AG04450 (cell line): Measurements from ENCODE around the gene GAD1. TPM values are rescaled to one million over a fixed set of nuclear protein-coding genes. Genes with fewer than 3 reads are reported as not detected.

ENCODE experiments used
- CTCF ChIA-PET: fragments of 300-600, 350-600 bp; formaldehyde crosslinking; extraction: SDS; loops from one replicate; lab custom pipeline; 2022; ENCODE audit warnings: antibody characterized with exemption, inconsistent platforms; lab: Charles Lee
- POLR2A ChIA-PET: fragments of 350-600 bp; formaldehyde crosslinking; extraction: SDS; loops from one replicate; lab custom pipeline; 2021; ENCODE audit warnings: antibody characterized with exemption, inconsistent platforms; lab: Yijun Ruan, JAX
- DNase-seq: peaks from one replicate; pipeline ENCODE4 v3.0.0-alpha.2; 2011; ENCODE audit warnings: low read depth, low spot score
- H3K27ac ChIP-seq: one replicate; pipeline ENCODE4 v1.5.1; 2012; ENCODE audit warnings: low read depth, low read length, control low read depth
- H3K27me3 ChIP-seq: one replicate; pipeline ENCODE4 v1.6.0; 2012; ENCODE audit warnings: low read length; ENCODE audit not compliant: control insufficient read depth, insufficient read depth
- H3K4me3 ChIP-seq: 2 replicates; pipeline ENCODE4 v1.5.1; 2011; ENCODE audit warnings: mild to moderate bottlenecking, low read depth, low read length, control low read depth
- H3K9me3 ChIP-seq: 2 replicates; pipeline ENCODE4 v1.5.1; 2012; ENCODE audit warnings: low read length; ENCODE audit not compliant: control insufficient read depth, insufficient read depth
- polyA plus RNA-seq: library from polyadenylated mRNA; depleted of rRNA; stranded (reverse); fragments of >200 nt; gene quantifications from 2 replicates; pipeline ENCODE4 v1.2.3, GENCODE V29; 2011
- TF ChIP-seq, protein P1 (sequence below): IDR thresholded peaks from 2 replicates; pipeline ENCODE4 v1.5.1; 2011; ENCODE audit warnings: low read depth, low read length, control low read depth, inconsistent platforms

Gene GAD1
- polyA plus RNA-seq, 1 experiment: not detected

DNA sequence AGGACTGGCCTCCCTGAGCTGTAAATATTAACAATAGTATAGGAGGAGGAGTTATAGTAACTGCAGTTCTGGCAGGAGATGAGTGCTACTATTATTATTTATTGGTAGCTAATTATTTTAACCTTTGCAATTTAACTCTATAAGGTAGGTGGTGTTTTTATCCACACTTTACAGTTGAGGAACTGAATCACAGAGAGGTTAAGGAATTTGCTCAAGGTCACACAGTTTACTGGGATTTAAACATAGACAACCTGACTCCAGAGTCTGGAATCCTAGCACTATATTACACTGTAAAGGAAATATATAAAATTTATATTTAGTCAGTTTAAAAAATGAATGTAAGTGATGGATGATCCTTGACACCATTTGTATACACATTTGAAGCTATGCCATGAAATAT lies 44.4 kb upstream of the GAD1 start:
- CTCF ChIA-PET: interaction anchor here (1.2 to 2.8 kb wide), 2 partner anchors 344 to 363 kb away, joined by 3 to 11 read pairs; no protein-coding TSS in a partner anchor

DNA sequence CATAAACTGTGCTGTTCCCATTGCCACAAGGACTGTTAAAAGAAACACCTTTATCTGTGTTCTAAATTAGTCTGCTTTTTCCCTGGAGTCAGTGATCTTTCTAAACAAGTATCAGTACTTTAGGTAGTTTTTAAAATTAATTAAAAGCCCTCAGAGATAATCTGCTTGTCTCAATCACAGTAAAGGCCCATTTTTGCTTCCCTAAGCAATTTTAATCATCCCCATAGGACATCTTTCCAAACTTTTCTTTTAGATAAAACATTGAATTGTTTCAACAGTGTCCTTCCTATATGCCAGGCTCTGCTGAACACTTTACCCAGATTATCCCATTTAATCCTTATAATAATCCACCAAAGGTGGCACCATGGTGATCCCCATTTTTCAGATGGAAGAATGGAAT lies 42.6 kb upstream of the GAD1 start:
- Histone ChIP-seq H3K4me3 (no peak overlapping the region), H3K9me3 (no peaks in the 10 kb centered on the region; the same call in 1 of the 2 replicates), H3K27me3 (peaks cover 11% of the 10 kb centered on the region), H3K27ac (no peak overlapping the region)
- ChIA-PET CTCF (no interaction called here), POLR2A (interaction anchor here (0.6 kb wide), 1 partner anchor 405 kb away, joined by 4 read pairs; no protein-coding TSS in a partner anchor)
- TF ChIP-seq, protein P1, sequence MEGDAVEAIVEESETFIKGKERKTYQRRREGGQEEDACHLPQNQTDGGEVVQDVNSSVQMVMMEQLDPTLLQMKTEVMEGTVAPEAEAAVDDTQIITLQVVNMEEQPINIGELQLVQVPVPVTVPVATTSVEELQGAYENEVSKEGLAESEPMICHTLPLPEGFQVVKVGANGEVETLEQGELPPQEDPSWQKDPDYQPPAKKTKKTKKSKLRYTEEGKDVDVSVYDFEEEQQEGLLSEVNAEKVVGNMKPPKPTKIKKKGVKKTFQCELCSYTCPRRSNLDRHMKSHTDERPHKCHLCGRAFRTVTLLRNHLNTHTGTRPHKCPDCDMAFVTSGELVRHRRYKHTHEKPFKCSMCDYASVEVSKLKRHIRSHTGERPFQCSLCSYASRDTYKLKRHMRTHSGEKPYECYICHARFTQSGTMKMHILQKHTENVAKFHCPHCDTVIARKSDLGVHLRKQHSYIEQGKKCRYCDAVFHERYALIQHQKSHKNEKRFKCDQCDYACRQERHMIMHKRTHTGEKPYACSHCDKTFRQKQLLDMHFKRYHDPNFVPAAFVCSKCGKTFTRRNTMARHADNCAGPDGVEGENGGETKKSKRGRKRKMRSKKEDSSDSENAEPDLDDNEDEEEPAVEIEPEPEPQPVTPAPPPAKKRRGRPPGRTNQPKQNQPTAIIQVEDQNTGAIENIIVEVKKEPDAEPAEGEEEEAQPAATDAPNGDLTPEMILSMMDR: no peak
- DNase-seq: no peak

More for the DNA sequence above, 44.4 kb upstream of the GAD1 start:
- no peak overlapping the region for H3K4me3 ChIP-seq
- H3K27ac ChIP-seq: no peak overlapping the region
- POLR2A ChIA-PET: no interaction called here
- TF ChIP-seq, protein P1: no peak
- peaks cover 13% of the 10 kb centered on the region for H3K27me3 ChIP-seq
- no peaks in the 10 kb centered on the region; the same call in 1 of the 2 replicates for H3K9me3 ChIP-seq
- no peak for DNase-seq

DNA sequence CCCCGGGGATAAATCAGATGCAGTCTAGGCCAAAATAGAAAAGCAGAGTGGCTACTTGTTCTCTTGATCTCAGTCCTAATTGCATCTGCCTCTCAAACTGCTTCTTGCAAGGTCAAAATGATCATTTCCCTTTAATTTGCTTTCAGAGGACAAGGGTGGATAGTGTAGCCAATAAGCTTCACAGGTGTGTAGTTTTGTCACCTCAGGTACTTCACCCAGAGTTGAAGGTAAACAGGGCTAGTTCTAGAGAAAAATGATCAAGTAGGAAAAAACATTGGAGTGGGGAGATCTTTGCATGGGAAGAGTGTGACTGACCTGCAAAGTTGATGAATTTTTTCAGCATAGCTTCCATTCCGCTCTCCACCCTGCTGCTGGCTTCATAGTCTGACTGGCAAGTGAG lies 37.8 kb upstream of the GAD1 start:
- POLR2A ChIA-PET: no interaction called here
- Histone ChIP-seq H3K27ac (no peak overlapping the region), H3K9me3 (no peaks in the 10 kb centered on the region), H3K4me3 (no peak overlapping the region), H3K27me3 (no peaks in the 10 kb centered on the region)
- DNase-seq: no peak
- CTCF ChIA-PET: interaction anchor here (1.1 kb wide), 1 partner anchor 370 kb away, joined by 4 read pairs; no protein-coding TSS in a partner anchor
- TF ChIP-seq, protein P1: no peak

DNA sequence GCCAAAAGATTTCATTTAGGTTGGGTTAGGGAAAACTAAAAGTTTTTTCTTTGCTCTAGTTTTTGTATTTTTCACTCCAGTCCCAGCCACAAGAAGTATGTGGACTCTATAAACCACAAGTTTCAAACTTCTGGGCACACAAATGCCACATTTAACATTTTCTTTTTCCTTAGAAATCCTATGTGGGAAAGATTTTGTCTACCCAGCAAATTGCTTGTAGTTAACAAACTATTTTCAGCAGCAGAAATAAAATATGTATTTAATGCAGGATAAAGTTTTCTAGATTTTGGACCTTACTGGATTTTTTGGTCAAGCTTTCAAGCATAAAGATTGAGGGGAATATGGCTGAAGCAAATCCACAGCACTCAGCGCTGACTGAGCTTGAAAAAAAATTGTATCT lies 37.4 kb upstream of the GAD1 start:
- no peak overlapping the region for H3K27ac ChIP-seq
- H3K9me3 ChIP-seq: no peaks in the 10 kb centered on the region
- H3K4me3 ChIP-seq: no peak overlapping the region
- DNase-seq: no peak
- ChIA-PET CTCF (interaction anchor here (1.1 kb wide), 1 partner anchor 370 kb away, joined by 4 read pairs; no protein-coding TSS in a partner anchor), POLR2A (no interaction called here)
- TF ChIP-seq, protein P1: no peak
- no peaks in the 10 kb centered on the region for H3K27me3 ChIP-seq

GRCh38 chr2:170782673-170783072 lies 34.0 kb upstream of the GAD1 start:
- Histone ChIP-seq H3K9me3 (no peaks in the 10 kb centered on the region), H3K27ac (no peak overlapping the region), H3K27me3 (no peaks in the 10 kb centered on the region), H3K4me3 (no peak overlapping the region)
- no peak for DNase-seq
- ChIA-PET POLR2A (no interaction called here), CTCF (no interaction called here)
- TF ChIP-seq, protein P1: no peak
